ENCODE measurements around the gene TST. TPM values are rescaled to one million over a fixed set of nuclear protein-coding genes. Genes with fewer than 3 reads are reported as not detected.

Gene TST
- total RNA-seq, 1 experiment from 2014 or later: 52.2 TPM

DNA sequence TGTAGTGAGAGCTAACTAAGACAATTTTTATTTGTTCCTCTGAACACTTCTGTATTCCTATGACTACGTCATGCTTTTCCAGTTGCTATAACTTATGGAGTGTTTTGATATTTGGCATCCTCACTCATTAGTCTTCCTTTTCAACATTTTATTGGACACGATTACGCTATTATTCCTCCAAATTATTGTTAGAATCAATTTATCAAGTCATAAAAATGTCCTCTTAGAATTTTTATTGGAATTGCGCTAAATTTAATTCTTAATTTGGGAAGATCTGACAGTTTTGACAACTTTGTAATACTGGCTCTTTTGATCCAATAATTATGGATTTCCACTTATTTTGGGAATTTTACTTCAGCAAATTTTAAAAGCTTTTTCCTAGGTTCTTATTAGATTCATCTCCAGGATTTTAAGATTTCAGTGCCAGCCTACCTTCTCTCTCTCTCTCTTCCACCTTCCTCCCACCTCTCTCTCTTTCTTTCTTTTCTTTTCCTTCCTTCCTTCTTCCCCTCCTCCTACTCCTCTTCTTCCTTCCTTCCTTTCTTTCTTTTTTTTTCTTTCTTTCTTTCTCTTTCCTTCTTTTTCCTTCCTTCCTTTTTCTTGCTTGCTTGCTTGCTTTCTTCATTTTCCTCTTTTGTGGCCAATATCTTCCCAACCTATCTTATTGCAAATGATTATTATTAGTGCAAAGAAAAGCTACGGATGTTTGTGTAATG is 50.8 kb downstream of the TST start:
- H3K27ac Mint-ChIP-seq (ENCODE audit: unreplicated experiment): no peak overlapping the region
- H3K9me3 Mint-ChIP-seq (ENCODE audit: low read depth, unreplicated experiment): no peaks in the 10 kb centered on the region
- H3K36me3 Mint-ChIP-seq (ENCODE audit: insufficient read depth, unreplicated experiment): no peaks in the 10 kb centered on the region
- TF ChIP-seq, protein P1, sequence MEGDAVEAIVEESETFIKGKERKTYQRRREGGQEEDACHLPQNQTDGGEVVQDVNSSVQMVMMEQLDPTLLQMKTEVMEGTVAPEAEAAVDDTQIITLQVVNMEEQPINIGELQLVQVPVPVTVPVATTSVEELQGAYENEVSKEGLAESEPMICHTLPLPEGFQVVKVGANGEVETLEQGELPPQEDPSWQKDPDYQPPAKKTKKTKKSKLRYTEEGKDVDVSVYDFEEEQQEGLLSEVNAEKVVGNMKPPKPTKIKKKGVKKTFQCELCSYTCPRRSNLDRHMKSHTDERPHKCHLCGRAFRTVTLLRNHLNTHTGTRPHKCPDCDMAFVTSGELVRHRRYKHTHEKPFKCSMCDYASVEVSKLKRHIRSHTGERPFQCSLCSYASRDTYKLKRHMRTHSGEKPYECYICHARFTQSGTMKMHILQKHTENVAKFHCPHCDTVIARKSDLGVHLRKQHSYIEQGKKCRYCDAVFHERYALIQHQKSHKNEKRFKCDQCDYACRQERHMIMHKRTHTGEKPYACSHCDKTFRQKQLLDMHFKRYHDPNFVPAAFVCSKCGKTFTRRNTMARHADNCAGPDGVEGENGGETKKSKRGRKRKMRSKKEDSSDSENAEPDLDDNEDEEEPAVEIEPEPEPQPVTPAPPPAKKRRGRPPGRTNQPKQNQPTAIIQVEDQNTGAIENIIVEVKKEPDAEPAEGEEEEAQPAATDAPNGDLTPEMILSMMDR (IDR thresholded peaks at IDR 0.05; ENCODE audit: unreplicated experiment): no peak
- H3K27me3 Mint-ChIP-seq (ENCODE audit: unreplicated experiment): peaks cover 71% of the 10 kb centered on the region
- intact Hi-C loops (cut with micrococcal nuclease; ENCODE audit: unreplicated experiment): no loop called here
- DNase-seq: no peak
- no TSS peak for BruUV-seq (replicated peaks)
- CTCF ChIA-PET: interaction anchor here (0.7 to 1.3 kb wide), 2 partner anchors 50 to 196 kb away, joined by 3 to 7 read pairs; no protein-coding TSS in a partner anchor
- no peak overlapping the region for H3K4me3 Mint-ChIP-seq (ENCODE audit: low read depth, unreplicated experiment)
- H3K4me1 Mint-ChIP-seq (ENCODE audit: low read depth, unreplicated experiment): no peaks in the 10 kb centered on the region

DNA sequence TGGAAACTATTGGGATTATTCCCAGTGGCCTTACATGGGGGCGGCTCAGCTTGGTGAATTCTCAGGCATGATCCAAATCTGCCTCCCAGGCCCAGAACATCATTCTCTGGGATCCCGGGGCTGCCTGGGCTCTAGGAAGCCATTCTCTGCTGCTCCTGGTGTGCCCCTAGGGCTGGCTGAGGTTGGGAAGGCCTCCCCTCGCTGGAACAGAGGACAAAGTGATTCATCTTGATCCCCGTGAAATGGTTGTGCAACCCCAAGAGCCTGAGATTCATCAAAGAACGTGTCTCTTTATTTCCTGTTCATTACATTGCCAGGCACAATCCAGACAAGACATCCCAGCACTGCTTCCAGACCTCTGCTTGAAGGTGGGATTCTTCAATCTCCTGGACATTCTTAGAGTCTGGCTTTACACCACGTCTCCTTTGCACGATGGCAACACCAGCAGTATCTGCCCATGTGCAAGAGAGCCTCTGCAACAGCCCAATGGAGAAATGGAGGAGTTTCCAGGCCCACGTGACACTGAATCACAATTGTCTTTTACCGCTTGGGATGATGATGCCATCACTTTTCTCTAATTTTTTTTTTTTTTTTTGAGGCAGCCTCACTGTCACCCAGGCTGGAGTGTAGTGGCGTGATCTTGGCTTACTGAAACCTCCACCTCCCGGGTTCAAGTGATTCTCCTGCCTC is 52.3 kb downstream of the TST start:
- Mint-ChIP-seq H3K4me1 (ENCODE audit: low read depth, unreplicated experiment) (no peaks in the 10 kb centered on the region), H3K27me3 (ENCODE audit: unreplicated experiment) (peaks cover 71% of the 10 kb centered on the region), H3K36me3 (ENCODE audit: insufficient read depth, unreplicated experiment) (no peaks in the 10 kb centered on the region), H3K4me3 (ENCODE audit: low read depth, unreplicated experiment) (no peak overlapping the region), H3K9me3 (ENCODE audit: low read depth, unreplicated experiment) (no peaks in the 10 kb centered on the region), H3K27ac (ENCODE audit: unreplicated experiment) (no peak overlapping the region)
- no TSS peak for BruUV-seq (replicated peaks)
- CTCF ChIA-PET: no interaction called here
- TF ChIP-seq, protein P1 (IDR thresholded peaks at IDR 0.05; ENCODE audit: unreplicated experiment): no peak
- intact Hi-C loops (cut with micrococcal nuclease; ENCODE audit: unreplicated experiment): no loop called here
- no peak for DNase-seq

DNA sequence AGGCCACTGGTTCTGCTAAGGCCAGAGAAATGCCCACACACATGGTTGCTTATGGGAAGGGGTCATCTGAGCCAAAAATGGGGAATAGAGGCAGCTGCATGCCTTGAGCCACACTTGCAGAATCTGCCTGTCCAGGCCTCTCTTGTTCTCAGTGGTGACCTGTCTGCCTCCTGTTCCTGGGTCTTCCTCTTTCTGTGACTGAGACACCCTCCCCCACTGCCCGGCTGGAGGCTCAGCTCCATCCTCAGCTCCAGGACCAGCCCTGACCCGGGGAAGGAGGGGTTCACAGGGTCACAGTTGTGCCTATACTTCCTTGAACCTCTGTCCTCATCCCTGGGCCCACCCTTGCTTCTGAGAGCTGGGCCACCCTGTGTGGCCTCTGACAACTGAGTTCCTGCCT is 53.6 kb downstream of the TST start:
- H3K36me3 Mint-ChIP-seq (ENCODE audit: insufficient read depth, unreplicated experiment): no peaks in the 10 kb centered on the region
- H3K9me3 Mint-ChIP-seq (ENCODE audit: low read depth, unreplicated experiment): no peaks in the 10 kb centered on the region
- peaks cover 71% of the 10 kb centered on the region for H3K27me3 Mint-ChIP-seq (ENCODE audit: unreplicated experiment)
- TF ChIP-seq, protein P1 (IDR thresholded peaks at IDR 0.05; ENCODE audit: unreplicated experiment): no peak
- BruUV-seq (replicated peaks): no TSS peak
- CTCF ChIA-PET: interaction anchor here (1.6 kb wide), 1 partner anchor 56 kb away, joined by 6 read pairs; no protein-coding TSS in a partner anchor
- no peak overlapping the region for H3K27ac Mint-ChIP-seq (ENCODE audit: unreplicated experiment)
- intact Hi-C loops (cut with micrococcal nuclease; ENCODE audit: unreplicated experiment): no loop called here
- no peak for DNase-seq
- H3K4me3 Mint-ChIP-seq (ENCODE audit: low read depth, unreplicated experiment): no peak overlapping the region
- H3K4me1 Mint-ChIP-seq (ENCODE audit: low read depth, unreplicated experiment): no peaks in the 10 kb centered on the region

DNA sequence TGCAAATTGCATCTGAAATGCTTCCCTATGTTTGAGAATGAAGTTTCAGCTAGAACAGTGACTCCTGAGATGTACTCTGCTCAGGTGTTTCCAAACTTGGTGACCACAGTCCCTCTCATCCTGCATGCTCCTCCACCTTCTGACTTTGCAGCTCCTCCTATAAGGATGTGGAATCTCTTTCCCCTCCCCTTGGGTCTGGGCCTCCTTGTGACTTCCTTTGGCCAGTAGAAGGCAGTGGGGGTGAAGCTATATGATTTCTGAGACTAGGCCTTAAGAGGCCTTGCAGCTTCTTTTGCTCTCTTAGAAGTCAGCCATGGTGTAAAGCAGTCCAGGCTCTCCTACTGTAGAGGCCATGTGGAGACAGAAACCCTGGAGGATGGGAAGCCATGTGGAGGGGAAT is 55.1 kb downstream of the TST start:
- TF ChIP-seq, protein P1 (IDR thresholded peaks at IDR 0.05; ENCODE audit: unreplicated experiment): no peak
- Mint-ChIP-seq H3K27me3 (ENCODE audit: unreplicated experiment) (peaks cover 78% of the 10 kb centered on the region), H3K9me3 (ENCODE audit: low read depth, unreplicated experiment) (no peaks in the 10 kb centered on the region), H3K27ac (ENCODE audit: unreplicated experiment) (no peak overlapping the region), H3K4me3 (ENCODE audit: low read depth, unreplicated experiment) (no peak overlapping the region), H3K36me3 (ENCODE audit: insufficient read depth, unreplicated experiment) (no peaks in the 10 kb centered on the region), H3K4me1 (ENCODE audit: low read depth, unreplicated experiment) (no peaks in the 10 kb centered on the region)
- intact Hi-C loops (cut with micrococcal nuclease; ENCODE audit: unreplicated experiment): no loop called here
- no peak for DNase-seq
- no TSS peak for BruUV-seq (replicated peaks)
- CTCF ChIA-PET: no interaction called here

Measured in Calu3 (cell line).